HCT116 (cell line): Measurements from ENCODE around the gene TCEA2. TPM values are rescaled to one million over a fixed set of nuclear protein-coding genes. Genes with fewer than 3 reads are reported as not detected.

Experiments used
- ATAC-seq: fragments of 200-7000 bp; cut with Tn5 transposase; 2 replicates; pipeline ENCODE4 v1.9.1; 2020; ENCODE audit warnings: mild to moderate bottlenecking, moderate library complexity
- BruUV-seq: library from RNA; stranded (reverse); fragments of 400-500 nt; replicated peaks from 2 replicates; lab custom pipeline; 2021; lab: Mats Ljungman, UMichigan
- CTCF ChIA-PET: fragments of 300-600 bp; sonication (Branson Sonifier 250); formaldehyde crosslinking; loops from one replicate; lab custom pipeline; 2021; ENCODE audit warnings: antibody characterized with exemption; lab: Charles Lee
- POLR2A ChIA-PET: fragments of 300-600, 350-600 bp; sonication (Branson Sonifier 250); formaldehyde crosslinking; loops from one replicate; lab custom pipeline; 2021; ENCODE audit warnings: antibody characterized with exemption; lab: Charles Lee
- RAD21 ChIA-PET, 2 experiments: fragments of 300-600 bp; sonication (Branson Sonifier 250); formaldehyde crosslinking; loops; one replicate each; lab custom pipeline; 2023; ENCODE audit warnings: low total read pairs in 2 of 2; ENCODE audit not compliant: uncharacterized antibody in 2 of 2, unreplicated experiment in 2 of 2, low non-redundant PET in 1 of 2; lab: Charles Lee
- DNase-seq: peaks from one replicate; pipeline ENCODE4 v3.0.0-alpha.2; 2010; ENCODE audit warnings: low read depth, low spot score
- H2AFZ ChIP-seq: fragments of 200-600 bp; shearing (Covaris generic), sonication (generic); 2 replicates; pipeline ENCODE4 v1.6.1; 2017; ENCODE audit warnings: low read depth, mixed run types, mixed read lengths, antibody characterized with exemption, low read length; ENCODE audit not compliant: poor library complexity, severe bottlenecking
- H3K27ac ChIP-seq: 2 replicates; pipeline ENCODE4 v1.5.1; 2012; ENCODE audit warnings: low read depth, low read length
- H3K27me3 ChIP-seq: fragments of 200-600 bp; sonication (generic); 2 replicates; pipeline ENCODE4 v1.6.1; 2016; ENCODE audit warnings: mixed run types, low read length, mixed read lengths; ENCODE audit not compliant: insufficient read depth
- H3K36me3 ChIP-seq, 2 experiments: fragments of 200-500 bp in 1 of 2; fragments of 200-600 bp in 1 of 2; sonication (Bioruptor generic) in 1 of 2; sonication (generic) in 1 of 2; 2 replicates each; pipeline versions ENCODE4 v1.5.1 to v1.6.1; 2014 to 2016; ENCODE audit warnings: low read length in 2 of 2, inconsistent platforms in 1 of 2, mixed read lengths in 1 of 2, mixed run types in 1 of 2; ENCODE audit not compliant: insufficient read depth in 2 of 2, control insufficient read depth in 1 of 2
- H3K4me1 ChIP-seq, 2 experiments: fragments of 200-600 bp in 1 of 2; sonication (generic) in 1 of 2; 2 replicates each; pipeline versions ENCODE4 v1.5.1 to v1.6.1; 2012 to 2017; ENCODE audit warnings: low read length in 2 of 2, inconsistent platforms in 1 of 2, mild to moderate bottlenecking in 1 of 2, mixed read lengths in 1 of 2, mixed run types in 1 of 2, moderate library complexity in 1 of 2; ENCODE audit not compliant: insufficient read depth in 2 of 2, control insufficient read depth in 1 of 2
- H3K4me2 ChIP-seq: fragments of 200-600 bp; sonication (generic); 2 replicates; pipeline ENCODE4 v1.6.1; 2017; ENCODE audit warnings: mixed run types, low read length, mixed read lengths
- H3K4me3 ChIP-seq, 2 experiments: fragments of 200-600 bp in 1 of 2; sonication (generic) in 1 of 2; replicated peaks in 1 of 2; 2 replicates each; pipeline ENCODE4 v1.5.1; 2011 to 2016; ENCODE audit warnings: low read length in 2 of 2, control low read depth in 1 of 2, low read depth in 1 of 2, mild to moderate bottlenecking in 1 of 2, mixed read lengths in 1 of 2, mixed run types in 1 of 2
- H3K79me2 ChIP-seq: fragments of 200-600 bp; sonication (generic); 2 replicates; pipeline ENCODE4 v1.6.1; 2017; ENCODE audit warnings: mild to moderate bottlenecking, mixed run types, low read length, moderate library complexity, mixed read lengths; ENCODE audit not compliant: insufficient read depth
- H3K9ac ChIP-seq: fragments of 200-600 bp; sonication (generic); 2 replicates; pipeline ENCODE4 v1.6.1; 2016; ENCODE audit warnings: low read length, mixed read lengths
- H3K9me2 ChIP-seq: fragments of 200-600 bp; sonication (generic), shearing (Covaris generic); 2 replicates; pipeline ENCODE4 v1.6.1; 2017; ENCODE audit warnings: mixed run types, mild to moderate bottlenecking, moderate library complexity; ENCODE audit not compliant: insufficient read depth
- H3K9me3 ChIP-seq, 2 experiments: fragments of 200-500 bp in 1 of 2; fragments of 200-600 bp in 1 of 2; sonication (Bioruptor generic) in 1 of 2; sonication (generic) in 1 of 2; 2 replicates each; pipeline ENCODE4 v1.6.1; 2014 to 2017; ENCODE audit warnings: low read length in 2 of 2, mixed read lengths in 2 of 2, inconsistent platforms in 1 of 2, low read depth in 1 of 2, mild to moderate bottlenecking in 1 of 2, mixed run types in 1 of 2, moderate library complexity in 1 of 2; ENCODE audit not compliant: control insufficient read depth in 1 of 2, insufficient read depth in 1 of 2
- H4K20me1 ChIP-seq: fragments of 200-600 bp; sonication (generic), shearing (Covaris generic); 2 replicates; pipeline ENCODE4 v1.6.1; 2017; ENCODE audit warnings: mixed run types, mild to moderate bottlenecking, moderate library complexity; ENCODE audit not compliant: insufficient read depth
- YY1 ChIP-seq: IDR thresholded peaks from 2 replicates; pipeline ENCODE4 v1.6.1; 2011; ENCODE audit warnings: low read length, low read depth, moderate library complexity, mild to moderate bottlenecking; ENCODE audit not compliant: insufficient replicate concordance; ENCODE audit errors: extremely low read depth
- ZFX ChIP-seq: fragments of 450-650 bp; IDR thresholded peaks from 2 replicates; pipeline ENCODE4 v1.6.1; 2017
- ZNF274 ChIP-seq: fragments of 200-500 bp; sonication (Bioruptor generic); IDR thresholded peaks from 2 replicates; pipeline ENCODE4 v1.6.1; 2014; ENCODE audit warnings: mild to moderate bottlenecking, low read depth, low read length, inconsistent platforms
- intact Hi-C: fragments of 100-400 bp; cut with micrococcal nuclease; formaldehyde crosslinking; loops from 2 replicates; pipeline ENCODE4 v1.10.0; 2022
- total RNA-seq: library from RNA; stranded (reverse); gene quantifications from one replicate; pipeline ENCODE4 v1.2.1, GENCODE V29; 2021; ENCODE audit not compliant: unreplicated experiment
- TF ChIP-seq, protein P1 (sequence below), 3 experiments: fragments of 200-600 bp in 1 of 3; sonication (generic) in 1 of 3; IDR thresholded peaks in 2 of 3; conservative IDR thresholded peaks in 1 of 3; 2 replicates each; pipeline ENCODE4 v1.5.1; 2012 to 2017; ENCODE audit warnings: low read depth in 2 of 3, low read length in 2 of 3, antibody characterized with exemption in 1 of 3, borderline replicate concordance in 1 of 3, control low read depth in 1 of 3, mild to moderate bottlenecking in 1 of 3, mixed read lengths in 1 of 3, mixed run types in 1 of 3, moderate library complexity in 1 of 3; ENCODE audit not compliant: insufficient read depth in 1 of 3

Gene TCEA2
- total RNA-seq, 1 experiment from 2014 or later: 29.7 TPM

- DNase-seq: no peak
- TF ChIP-seq ZNF274 (no peak), ZFX (no peak), YY1 (no peak)
- TF ChIP-seq, protein P1, sequence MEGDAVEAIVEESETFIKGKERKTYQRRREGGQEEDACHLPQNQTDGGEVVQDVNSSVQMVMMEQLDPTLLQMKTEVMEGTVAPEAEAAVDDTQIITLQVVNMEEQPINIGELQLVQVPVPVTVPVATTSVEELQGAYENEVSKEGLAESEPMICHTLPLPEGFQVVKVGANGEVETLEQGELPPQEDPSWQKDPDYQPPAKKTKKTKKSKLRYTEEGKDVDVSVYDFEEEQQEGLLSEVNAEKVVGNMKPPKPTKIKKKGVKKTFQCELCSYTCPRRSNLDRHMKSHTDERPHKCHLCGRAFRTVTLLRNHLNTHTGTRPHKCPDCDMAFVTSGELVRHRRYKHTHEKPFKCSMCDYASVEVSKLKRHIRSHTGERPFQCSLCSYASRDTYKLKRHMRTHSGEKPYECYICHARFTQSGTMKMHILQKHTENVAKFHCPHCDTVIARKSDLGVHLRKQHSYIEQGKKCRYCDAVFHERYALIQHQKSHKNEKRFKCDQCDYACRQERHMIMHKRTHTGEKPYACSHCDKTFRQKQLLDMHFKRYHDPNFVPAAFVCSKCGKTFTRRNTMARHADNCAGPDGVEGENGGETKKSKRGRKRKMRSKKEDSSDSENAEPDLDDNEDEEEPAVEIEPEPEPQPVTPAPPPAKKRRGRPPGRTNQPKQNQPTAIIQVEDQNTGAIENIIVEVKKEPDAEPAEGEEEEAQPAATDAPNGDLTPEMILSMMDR (IDR thresholded peaks at IDR 0.05 in 2 of 3, conservative IDR thresholded peaks at IDR 0.05 in 1 of 3; ENCODE audit: borderline replicate concordance in 1 of 3, insufficient read depth in 1 of 3, low read depth in 2 of 3, low read length in 2 of 3): peak in 2 of 3 experiments; percentile 92 to 98; a peak in 5 of 6 replicates
- CTCF ChIA-PET: interaction anchor here (1.0 to 2.2 kb wide), 2 partner anchors 14 to 31 kb away, joined by 3 to 12 read pairs; partner anchors contain the start of gene LKAAEAR1
These were observed 6.7 kb downstream of the TCEA2 start for GRCh38 chr20:64069614-64070243.

More at GRCh38 chr20:64069614-64070243, 6.7 kb downstream of the TCEA2 start:
- ChIA-PET RAD21 (no interaction called here), POLR2A (no interaction called here)
- no TSS peak for BruUV-seq
- Histone ChIP-seq H3K9ac (no peak overlapping the region), H3K4me3 (no peak overlapping the region), H3K9me3 (no peaks in the 10 kb centered on the region), H4K20me1 (no peaks in the 10 kb centered on the region), H3K36me3 (no peaks in the 10 kb centered on the region), H3K27me3 (no peaks in the 10 kb centered on the region), H3K79me2 (no peaks in the 10 kb centered on the region), H2AFZ (no peak overlapping the region), H3K9me2 (no peaks in the 10 kb centered on the region), H3K4me2 (no peak overlapping the region), H3K4me1 (peaks cover 27 to 29% of the 10 kb centered on the region in 2 experiments), H3K27ac (no peak overlapping the region)
- intact Hi-C loops: no loop called here
- ATAC-seq: peak; percentile 54
